Mesenchymal stem cell (in vitro differentiated cells and primary cell): Measurements from ENCODE around the gene EEFSEC.

ENCODE experiments used
- DNase-seq: peaks from one replicate; pipeline ENCODE4 v3.0.0-alpha.2; 2013
- H2AFZ ChIP-seq: one replicate; pipeline ENCODE4 v1.6.1; 2013; ENCODE audit warnings: low read depth, mild to moderate bottlenecking, control low read depth, inconsistent platforms, low read length, moderate library complexity
- H2AK5ac ChIP-seq: 2 replicates; pipeline ENCODE4 v1.6.1; 2013; ENCODE audit warnings: low read length, moderate library complexity, mild to moderate bottlenecking, inconsistent platforms; ENCODE audit not compliant: severe bottlenecking
- H2BK120ac ChIP-seq: one replicate; pipeline ENCODE4 v1.6.1; 2013; ENCODE audit warnings: low read depth, mild to moderate bottlenecking, inconsistent platforms, low read length, moderate library complexity
- H2BK12ac ChIP-seq, 2 experiments: one replicate each; pipeline ENCODE4 v1.6.1; 2013; ENCODE audit warnings: inconsistent platforms in 2 of 2, low read length in 2 of 2, mild to moderate bottlenecking in 2 of 2, moderate library complexity in 2 of 2, control low read depth in 1 of 2
- H2BK15ac ChIP-seq: one replicate; pipeline ENCODE4 v1.6.1; 2013; ENCODE audit warnings: mild to moderate bottlenecking, low read depth, inconsistent platforms; ENCODE audit not compliant: poor library complexity, severe bottlenecking
- H2BK5ac ChIP-seq: 2 replicates; pipeline ENCODE4 v1.6.1; 2013; ENCODE audit warnings: low read depth, mild to moderate bottlenecking, low read length, control low read depth, inconsistent platforms; ENCODE audit not compliant: poor library complexity, severe bottlenecking
- H3K14ac ChIP-seq, 2 experiments: one replicate each; pipeline ENCODE4 v1.6.1; 2013; ENCODE audit warnings: inconsistent platforms in 2 of 2, low read length in 2 of 2, control low read depth in 1 of 2, mild to moderate bottlenecking in 1 of 2, moderate library complexity in 1 of 2
- H3K18ac ChIP-seq, 2 experiments: one replicate each; pipeline ENCODE4 v1.6.1; 2013; ENCODE audit warnings: inconsistent platforms in 2 of 2, low read length in 2 of 2, control low read depth in 1 of 2, low read depth in 1 of 2, mild to moderate bottlenecking in 1 of 2
- H3K23ac ChIP-seq, 2 experiments: one replicate each; pipeline ENCODE4 v1.6.1; 2013; ENCODE audit warnings: inconsistent platforms in 2 of 2, low read length in 2 of 2, mild to moderate bottlenecking in 2 of 2, moderate library complexity in 2 of 2, control low read depth in 1 of 2
- H3K27ac ChIP-seq: 2 replicates; pipeline ENCODE4 v1.5.1; 2013; ENCODE audit warnings: mild to moderate bottlenecking, moderate library complexity, low read length, control low read depth, inconsistent platforms; ENCODE audit not compliant: poor library complexity, severe bottlenecking
- H3K27me3 ChIP-seq, 2 experiments: 2 replicates each; pipeline versions ENCODE4 v1.6.1 to v1.7.0; 2013; ENCODE audit warnings: low read length in 2 of 2, mild to moderate bottlenecking in 2 of 2, moderate library complexity in 2 of 2, control low read depth in 1 of 2, inconsistent platforms in 1 of 2; ENCODE audit not compliant: control insufficient read depth in 1 of 2, insufficient read depth in 1 of 2
- H3K36me3 ChIP-seq, 2 experiments: 2 replicates each; pipeline versions ENCODE4 v1.6.1 to v1.7.0; 2013; ENCODE audit warnings: low read length in 2 of 2, control low read depth in 1 of 2, inconsistent platforms in 1 of 2, low read depth in 1 of 2, mild to moderate bottlenecking in 1 of 2; ENCODE audit not compliant: insufficient read depth in 2 of 2, control insufficient read depth in 1 of 2
- H3K4ac ChIP-seq, 2 experiments: one replicate each; pipeline ENCODE4 v1.6.1; 2013; ENCODE audit warnings: inconsistent platforms in 2 of 2, low read length in 2 of 2, mild to moderate bottlenecking in 2 of 2, moderate library complexity in 2 of 2, control low read depth in 1 of 2, low read depth in 1 of 2
- H3K4me1 ChIP-seq: 2 replicates; pipeline ENCODE4 v1.6.1; 2013; ENCODE audit warnings: low read depth, low read length, control low read depth; ENCODE audit not compliant: control insufficient read depth, insufficient read depth
- H3K4me2 ChIP-seq: 2 replicates; pipeline ENCODE4 v1.6.1; 2013; ENCODE audit warnings: low read length, mild to moderate bottlenecking, inconsistent platforms; ENCODE audit not compliant: poor library complexity, severe bottlenecking
- H3K4me3 ChIP-seq, 2 experiments: 2 replicates each; pipeline versions ENCODE4 v1.5.1 to v1.7.0; 2013; ENCODE audit warnings: low read length in 2 of 2, mild to moderate bottlenecking in 2 of 2, control low read depth in 1 of 2, low read depth in 1 of 2; ENCODE audit not compliant: insufficient read depth in 1 of 2
- H3K79me1 ChIP-seq: replicated peaks from 2 replicates; pipeline ENCODE4 v1.6.1; 2013; ENCODE audit warnings: mild to moderate bottlenecking, control low read depth, low read length, inconsistent platforms; ENCODE audit not compliant: poor library complexity, severe bottlenecking
- H3K9ac ChIP-seq: 2 replicates; pipeline ENCODE4 v1.7.0; 2013; ENCODE audit warnings: mild to moderate bottlenecking, low read length, moderate library complexity
- H3K9me3 ChIP-seq: 2 replicates; pipeline ENCODE4 v1.7.0; 2013; ENCODE audit warnings: mild to moderate bottlenecking, low read length; ENCODE audit not compliant: control insufficient read depth
- H4K8ac ChIP-seq: one replicate; pipeline ENCODE4 v1.6.1; 2013; ENCODE audit warnings: inconsistent platforms, mild to moderate bottlenecking, low read length, moderate library complexity
- H4K91ac ChIP-seq: one replicate; pipeline ENCODE4 v1.6.1; 2013; ENCODE audit warnings: mild to moderate bottlenecking, low read length, inconsistent platforms
- WGBS: methylation state at CpG from one replicate; pipeline ENCODE4 v1.1.7; 2013; ENCODE audit warnings: mixed read lengths; 5-methylcytosine and 5-hydroxymethylcytosine counted together

Gene EEFSEC

DNA sequence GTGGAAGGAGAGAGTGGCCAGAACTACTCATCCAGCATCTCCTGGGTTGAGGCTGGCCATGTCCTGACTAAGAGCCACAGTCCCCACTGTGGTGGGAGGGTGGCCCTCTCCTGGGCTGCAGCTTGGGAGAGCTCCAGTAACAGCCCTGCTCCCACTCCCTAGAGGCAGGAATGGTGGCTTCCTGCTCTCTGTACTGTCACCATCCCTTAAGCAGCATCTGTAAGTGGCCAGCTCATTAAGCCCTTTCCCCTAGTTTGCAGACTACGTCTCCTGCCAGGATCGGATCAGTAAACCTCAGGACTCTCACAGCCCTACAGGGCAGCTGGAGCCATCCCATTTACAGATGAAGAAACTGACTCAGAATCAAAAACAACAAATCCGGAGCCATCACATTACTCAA is 282.9 kb downstream of the EEFSEC start:
- no peak overlapping the region for H3K18ac ChIP-seq
- WGBS = 89% methylated on average over 3 of the region's 3 CpGs

DNA sequence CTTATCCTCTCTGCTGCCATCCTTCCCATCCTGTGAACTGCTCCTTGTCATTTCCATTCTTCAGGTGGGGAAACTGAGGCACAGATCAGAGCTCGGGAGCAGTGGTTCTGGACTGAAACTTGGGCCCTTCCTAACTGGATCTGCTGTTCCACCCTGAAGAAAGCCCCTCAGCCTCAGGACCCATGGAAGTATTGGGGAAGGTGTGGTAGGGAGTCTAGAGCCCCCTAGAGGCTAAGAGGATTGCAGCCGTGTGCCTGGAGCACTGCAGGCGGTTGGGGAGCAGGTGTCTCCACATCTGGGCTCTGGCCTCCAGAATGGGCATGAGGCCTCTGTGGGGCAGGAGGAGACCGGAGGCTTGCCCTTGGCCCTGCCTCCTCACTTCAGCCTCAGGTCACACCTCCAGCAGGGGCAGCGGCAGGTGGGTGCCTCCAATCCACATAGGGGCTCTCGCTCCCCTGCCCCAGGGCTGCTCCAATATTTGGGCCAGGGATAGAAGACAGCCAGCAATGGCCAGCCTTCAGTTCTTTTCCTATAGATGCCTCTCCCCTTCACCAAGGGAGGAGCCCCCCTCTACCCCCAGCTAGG is 285.3 kb downstream of the EEFSEC start:
- no peak for DNase-seq
- H3K23ac ChIP-seq = no peak overlapping the region
- H3K4me1 ChIP-seq = peaks cover 5% of the 10 kb centered on the region
- no peaks in the 10 kb centered on the region for H3K36me3 ChIP-seq
- H3K4ac ChIP-seq = no peak overlapping the region
- WGBS = 49% methylated on average over 6 of the region's 6 CpGs
- no peak overlapping the region for H2AFZ ChIP-seq
- no peak overlapping the region for H2BK12ac ChIP-seq
- no peak overlapping the region for H3K27ac ChIP-seq
- no peak overlapping the region for H3K4me2 ChIP-seq
- H3K4me3 ChIP-seq = no peak overlapping the region
- no peak overlapping the region for H4K91ac ChIP-seq
- H3K9ac ChIP-seq = no peak overlapping the region
- no peak overlapping the region for H3K18ac ChIP-seq
- no peak overlapping the region for H2BK5ac ChIP-seq
- no peaks in the 10 kb centered on the region for H3K9me3 ChIP-seq
- no peak overlapping the region for H4K8ac ChIP-seq
- no peak overlapping the region for H2BK15ac ChIP-seq
- H3K79me1 ChIP-seq = no peaks in the 10 kb centered on the region
- no peak overlapping the region for H3K14ac ChIP-seq
- no peak overlapping the region for H2AK5ac ChIP-seq
- H3K27me3 ChIP-seq = peaks cover 84 to 85% of the 10 kb centered on the region in 2 experiments
- no peak overlapping the region for H2BK120ac ChIP-seq

More for the DNA sequence above, 282.9 kb downstream of the EEFSEC start:
- H4K91ac ChIP-seq = no peak overlapping the region
- peaks cover 84 to 85% of the 10 kb centered on the region in 2 experiments for H3K27me3 ChIP-seq
- no peak overlapping the region for H2BK5ac ChIP-seq
- H3K79me1 ChIP-seq = no peaks in the 10 kb centered on the region
- no peak overlapping the region for H3K4ac ChIP-seq
- peaks cover 19% of the 10 kb centered on the region for H3K4me1 ChIP-seq
- H2AK5ac ChIP-seq = no peak overlapping the region
- H3K4me3 ChIP-seq = no peak overlapping the region
- no peak overlapping the region for H2BK120ac ChIP-seq
- H3K4me2 ChIP-seq = no peak overlapping the region
- no peak overlapping the region for H3K9ac ChIP-seq
- H3K27ac ChIP-seq = no peak overlapping the region
- no peak overlapping the region for H3K14ac ChIP-seq
- no peak for DNase-seq
- no peak overlapping the region for H3K23ac ChIP-seq
- H2BK15ac ChIP-seq = no peak overlapping the region
- no peak overlapping the region for H2AFZ ChIP-seq
- no peak overlapping the region for H4K8ac ChIP-seq
- no peak overlapping the region for H2BK12ac ChIP-seq
- H3K9me3 ChIP-seq = no peaks in the 10 kb centered on the region
- H3K36me3 ChIP-seq = no peaks in the 10 kb centered on the region

DNA sequence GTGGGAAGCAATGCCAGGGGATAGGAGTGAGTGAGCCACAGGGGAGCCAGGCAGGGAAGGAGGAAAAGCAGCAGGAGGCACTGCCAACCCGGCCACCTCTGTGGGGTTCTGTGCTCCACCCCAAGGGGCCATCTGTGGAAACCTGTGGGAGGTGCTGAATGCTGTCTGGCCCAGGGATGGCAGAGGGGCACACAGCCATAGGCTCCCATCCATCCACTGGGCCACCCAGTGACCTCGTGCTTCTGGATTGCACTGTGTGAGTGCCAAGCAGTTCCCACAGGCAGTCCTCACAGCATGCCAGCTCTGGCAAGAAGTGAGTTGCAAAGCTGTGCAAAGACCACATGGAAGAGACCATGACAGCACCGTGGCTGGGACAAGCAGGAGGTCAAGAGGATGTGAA is 285.9 kb downstream of the EEFSEC start:
- peaks cover 5% of the 10 kb centered on the region for H3K4me1 ChIP-seq
- no peak overlapping the region for H4K91ac ChIP-seq
- H3K79me1 ChIP-seq = no peaks in the 10 kb centered on the region
- no peak overlapping the region for H3K4ac ChIP-seq
- no peak overlapping the region for H2BK5ac ChIP-seq
- H3K23ac ChIP-seq = no peak overlapping the region
- peaks cover 84 to 85% of the 10 kb centered on the region in 2 experiments for H3K27me3 ChIP-seq
- WGBS = 56% methylated on average over 3 of the region's 3 CpGs
- no peak overlapping the region for H2BK120ac ChIP-seq
- DNase-seq = no peak
- no peak overlapping the region for H2BK15ac ChIP-seq
- no peak overlapping the region for H3K27ac ChIP-seq
- no peak overlapping the region for H2AK5ac ChIP-seq
- H3K36me3 ChIP-seq = no peaks in the 10 kb centered on the region
- H3K14ac ChIP-seq = no peak overlapping the region
- no peak overlapping the region for H3K9ac ChIP-seq
- H3K4me3 ChIP-seq = no peak overlapping the region
- no peak overlapping the region for H3K4me2 ChIP-seq
- no peak overlapping the region for H4K8ac ChIP-seq
- no peaks in the 10 kb centered on the region for H3K9me3 ChIP-seq
- H2AFZ ChIP-seq = no peak overlapping the region
- H3K18ac ChIP-seq = no peak overlapping the region
- no peak overlapping the region for H2BK12ac ChIP-seq

DNA sequence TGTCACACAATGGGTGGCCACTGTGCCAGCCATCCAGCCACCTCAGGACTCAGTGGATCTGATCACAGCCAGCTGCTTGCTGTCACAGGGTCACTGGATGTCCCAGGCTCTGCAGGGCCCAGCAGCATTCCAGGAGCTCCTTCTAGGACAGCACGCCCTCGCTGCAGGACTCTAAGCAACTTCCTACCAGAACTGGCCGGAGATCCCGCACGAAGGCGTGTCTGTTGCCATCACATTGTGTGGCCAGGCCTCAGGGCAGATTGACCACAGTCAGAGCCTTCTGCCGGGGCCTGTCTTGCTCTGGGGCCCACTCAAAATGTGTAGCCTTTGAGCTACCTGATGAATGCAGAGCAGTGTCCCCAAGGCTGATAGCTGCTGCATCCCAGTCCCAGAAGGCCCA is 288.8 kb downstream of the EEFSEC start:
- H3K4ac ChIP-seq = no peak overlapping the region
- no peak overlapping the region for H2AFZ ChIP-seq
- H4K8ac ChIP-seq = no peak overlapping the region
- H3K18ac ChIP-seq = no peak overlapping the region
- no peaks in the 10 kb centered on the region for H3K79me1 ChIP-seq
- no peak overlapping the region for H3K4me2 ChIP-seq
- H3K27me3 ChIP-seq = peaks cover 72 to 75% of the 10 kb centered on the region in 2 experiments
- peaks cover 5% of the 10 kb centered on the region for H3K4me1 ChIP-seq
- H3K4me3 ChIP-seq = no peak overlapping the region
- no peak overlapping the region for H4K91ac ChIP-seq
- no peak overlapping the region for H2BK120ac ChIP-seq
- H3K23ac ChIP-seq = no peak overlapping the region
- no peak for DNase-seq
- no peak overlapping the region for H3K27ac ChIP-seq
- no peak overlapping the region for H3K9ac ChIP-seq
- no peak overlapping the region for H3K14ac ChIP-seq
- no peaks in the 10 kb centered on the region for H3K36me3 ChIP-seq
- H3K9me3 ChIP-seq = no peaks in the 10 kb centered on the region
- H2BK5ac ChIP-seq = no peak overlapping the region
- no peak overlapping the region for H2BK12ac ChIP-seq
- WGBS = 76% methylated on average over 7 of the region's 7 CpGs
- no peak overlapping the region for H2AK5ac ChIP-seq
- no peak overlapping the region for H2BK15ac ChIP-seq
